CD14-positive monocyte (primary cell): ENCODE measurements around the gene SIAH3. TPM values are rescaled to one million over a fixed set of nuclear protein-coding genes. Genes with fewer than 3 reads are reported as not detected.
A peak's percentile ranks its signal among the peaks of the same experiment; 100 is the strongest.

Experiments used
- DNase-seq, 3 donors: peaks; one replicate each; pipeline ENCODE4 v3.0.0-alpha.2; 2011 to 2022
- H2AFZ ChIP-seq: 2 replicates; pipeline ENCODE4 v1.6.0; 2012; ENCODE audit warnings: mild to moderate bottlenecking, low read depth, low read length, inconsistent platforms; ENCODE audit not compliant: insufficient read depth, poor library complexity, severe bottlenecking
- H3K27ac ChIP-seq, 2 donors: 1 replicate in 1 of 2; 2 replicates in 1 of 2; pipeline ENCODE4 v1.5.1; 2012 to 2013; ENCODE audit warnings: low read length in 2 of 2, control low read depth in 1 of 2, inconsistent platforms in 1 of 2, low read depth in 1 of 2, mild to moderate bottlenecking in 1 of 2
- H3K27me3 ChIP-seq, 2 donors: one replicate each; pipeline versions ENCODE4 v1.6.0 to v1.6.1; 2011 to 2013; ENCODE audit warnings: low read length in 2 of 2; ENCODE audit not compliant: control insufficient read depth in 2 of 2, insufficient read depth in 2 of 2
- H3K36me3 ChIP-seq, 2 donors: replicated peaks in 1 of 2; 1 replicate in 1 of 2; 2 replicates in 1 of 2; pipeline versions ENCODE4 v1.5.1 to v1.6.1; 2012 to 2013; ENCODE audit warnings: low read length in 2 of 2, control low read depth in 1 of 2, inconsistent platforms in 1 of 2, mild to moderate bottlenecking in 1 of 2; ENCODE audit not compliant: insufficient read depth in 2 of 2, control insufficient read depth in 1 of 2
- H3K4me1 ChIP-seq, 2 donors: 1 replicate in 1 of 2; 2 replicates in 1 of 2; pipeline versions ENCODE4 v1.5.1 to v1.6.1; 2012 to 2013; ENCODE audit warnings: low read length in 2 of 2, control low read depth in 1 of 2, inconsistent platforms in 1 of 2, mild to moderate bottlenecking in 1 of 2, moderate library complexity in 1 of 2; ENCODE audit not compliant: insufficient read depth in 2 of 2, control insufficient read depth in 1 of 2
- H3K4me2 ChIP-seq: replicated peaks from 2 replicates; pipeline ENCODE3; 2012; ENCODE audit warnings: low read length, moderate library complexity, mild to moderate bottlenecking; ENCODE audit not compliant: poor library complexity, severe bottlenecking; ENCODE audit errors: extremely low read depth
- H3K4me3 ChIP-seq, 3 experiments: fragments of 200-600 bp in 1 of 3; sonication (generic) in 1 of 3; replicated peaks in 1 of 3; 1 replicate in 2 of 3; 2 replicates in 1 of 3; pipeline ENCODE4 v1.5.1; 2011 to 2013; ENCODE audit warnings: low read length in 3 of 3, mild to moderate bottlenecking in 3 of 3, control low read depth in 2 of 3, low read depth in 2 of 3, inconsistent platforms in 1 of 3, moderate library complexity in 1 of 3
- H3K79me2 ChIP-seq: 2 replicates; pipeline ENCODE4 v1.6.0; 2012; ENCODE audit warnings: mild to moderate bottlenecking, control low read depth, inconsistent platforms, low read length, moderate library complexity; ENCODE audit not compliant: insufficient read depth
- H3K9ac ChIP-seq: 2 replicates; pipeline ENCODE4 v1.6.0; 2017; ENCODE audit warnings: low read length, mild to moderate bottlenecking; ENCODE audit not compliant: insufficient read depth, poor library complexity, severe bottlenecking
- H3K9me3 ChIP-seq, 2 donors: replicated peaks in 1 of 2; 1 replicate in 1 of 2; 2 replicates in 1 of 2; pipeline versions ENCODE4 v1.5.1 to v1.6.1; 2012 to 2013; ENCODE audit warnings: low read length in 2 of 2, control low read depth in 1 of 2; ENCODE audit not compliant: control insufficient read depth in 1 of 2, insufficient read depth in 1 of 2
- H4K20me1 ChIP-seq: 2 replicates; pipeline ENCODE4 v1.6.0; 2012; ENCODE audit warnings: mild to moderate bottlenecking, low read length, control low read depth, moderate library complexity; ENCODE audit not compliant: insufficient read depth
- H3K27ac Mint-ChIP-seq, 7 donors: one replicate each; pipeline ENCODE4 v1.8.0; 2020; ENCODE audit warnings: mild to moderate bottlenecking in 7 of 7, mixed read lengths in 7 of 7, moderate library complexity in 6 of 7, inconsistent platforms in 2 of 7
- H3K27me3 Mint-ChIP-seq, 3 donors: one replicate each; pipeline ENCODE4 v1.8.0; 2021 to 2022; ENCODE audit warnings: low read depth in 3 of 3, mild to moderate bottlenecking in 3 of 3, mixed read lengths in 3 of 3, moderate library complexity in 3 of 3, inconsistent platforms in 1 of 3
- H3K36me3 Mint-ChIP-seq, 2 donors: one replicate each; pipeline ENCODE4 v1.8.0; 2020; ENCODE audit warnings: mixed read lengths in 2 of 2, inconsistent platforms in 1 of 2, mild to moderate bottlenecking in 1 of 2
- H3K4me1 Mint-ChIP-seq: one replicate; pipeline ENCODE4 v1.8.0; 2020; ENCODE audit warnings: mild to moderate bottlenecking, mixed read lengths
- H3K4me3 Mint-ChIP-seq, 2 donors: one replicate each; pipeline ENCODE4 v1.8.0; 2020; ENCODE audit warnings: mild to moderate bottlenecking in 2 of 2, mixed read lengths in 2 of 2, moderate library complexity in 1 of 2
- H3K9me3 Mint-ChIP-seq, 7 donors: one replicate each; pipeline ENCODE4 v1.8.0; 2020 to 2022; ENCODE audit warnings: mixed read lengths in 7 of 7, mild to moderate bottlenecking in 6 of 7, moderate library complexity in 6 of 7, inconsistent platforms in 2 of 7
- CTCF ChIP-seq: fragments of 200-600 bp; IDR thresholded peaks from one replicate; pipeline ENCODE4 v1.8.0; 2022; ENCODE audit warnings: antibody characterized with exemption, mild to moderate bottlenecking
- WGBS: methylation state at CpG from one replicate; pipeline ENCODE4 v1.1.5; 2013; ENCODE audit warnings: missing lambda C conversion rate; ENCODE audit not compliant: insufficient coverage; 5-methylcytosine and 5-hydroxymethylcytosine counted together
- intact Hi-C, 2 donors: fragments of 100-400 bp; cut with micrococcal nuclease; formaldehyde crosslinking; loops; one replicate each; pipeline versions ENCODE4 v1.15.0 to v1.15.1; 2023
- polyA plus RNA-seq, 3 donors: library from polyadenylated mRNA; depleted of rRNA in 1 of 3; unstranded in 2 of 3; stranded (reverse) in 1 of 3; fragments of 300-500 nt in 2 of 3; fragments of >200 nt in 1 of 3; fragmentation: Illumina TruSeq in 2 of 3; gene quantifications; 1 replicate in 2 of 3; 2 replicates in 1 of 3; pipeline ENCODE4 v1.2.3, GENCODE V29; 2012 to 2021

The SIAH3 gene
- polyA plus RNA-seq, 3 donors: not detected

GRCh38 chr13:45834411-45834994, 17.1 kb downstream of the SIAH3 start:
- Histone ChIP-seq H4K20me1 (no peaks in the 10 kb centered on the region), H3K27me3 (no peaks in the 10 kb centered on the region), H3K4me3 (no peak overlapping the region), H3K9me3 (no peaks in the 10 kb centered on the region), H3K9ac (no peak overlapping the region), H3K79me2 (no peaks in the 10 kb centered on the region), H2AFZ (no peak overlapping the region), H3K4me1 (peaks cover 4 to 7% of the 10 kb centered on the region in 2 donors), H3K36me3 (no peaks in the 10 kb centered on the region), H3K4me2 (no peak overlapping the region), H3K27ac (no peak overlapping the region)
- 87% methylated on average over 6 of the region's 7 CpGs for WGBS
- intact Hi-C loops: no loop called here
- no peaks in the 10 kb centered on the region for H3K36me3 Mint-ChIP-seq
- DNase-seq: no peak
- no peak overlapping the region for H3K27ac Mint-ChIP-seq
- TF ChIP-seq CTCF: no peak
- H3K27me3 Mint-ChIP-seq: peaks cover 0 to 2% (median 1%) of the 10 kb centered on the region in 3 donors
- H3K9me3 Mint-ChIP-seq: peaks cover 0 to 1% (median 0%) of the 10 kb centered on the region in 7 donors
- H3K4me1 Mint-ChIP-seq: peaks cover 24% of the 10 kb centered on the region
- no peak overlapping the region for H3K4me3 Mint-ChIP-seq

GRCh38 chr13:45833663-45834375, 17.7 kb downstream of the SIAH3 start:
- Mint-ChIP-seq H3K27me3 (peaks cover 0 to 3% (median 2%) of the 10 kb centered on the region in 3 donors), H3K9me3 (peaks cover 0 to 1% (median 0%) of the 10 kb centered on the region in 7 donors), H3K4me3 (no peak overlapping the region), H3K36me3 (no peaks in the 10 kb centered on the region), H3K27ac (no peak overlapping the region), H3K4me1 (peaks cover 25% of the 10 kb centered on the region)
- Histone ChIP-seq H3K27ac (no peak overlapping the region), H3K4me1 (peaks cover 4 to 7% of the 10 kb centered on the region in 2 donors), H3K79me2 (no peaks in the 10 kb centered on the region), H3K36me3 (no peaks in the 10 kb centered on the region), H3K4me3 (no peak overlapping the region), H3K9ac (no peak overlapping the region), H3K9me3 (no peaks in the 10 kb centered on the region), H2AFZ (no peak overlapping the region), H3K27me3 (no peaks in the 10 kb centered on the region), H4K20me1 (no peaks in the 10 kb centered on the region), H3K4me2 (no peak overlapping the region)
- peak in 1 of 3 donors; percentile 34 for DNase-seq
- intact Hi-C loops: no loop called here
- WGBS: 0% methylated on average over 1 of the region's 5 CpGs
- TF ChIP-seq CTCF: no peak
